GM18873 (cell line): ENCODE data around the gene UMODL1.
"Not testable (repeated sequence)": the region's sequence is repeated elsewhere in the genome, so short reads cannot be mapped to it uniquely, and the experiment has no call there.

ENCODE experiments used
- ATAC-seq: cut with Tn5 transposase; IDR thresholded peaks from one replicate; pipeline ENCODE4 v1.9.1; 2021; ENCODE audit warnings: mild to moderate bottlenecking, moderate library complexity, moderate number of reproducible peaks; ENCODE audit not compliant: unreplicated experiment, low FRiP score

UMODL1 gene

GRCh38 chr21:42059141-42059540 is 12.0 kb upstream of the UMODL1 start:
- ATAC-seq = no peak

- no peak for ATAC-seq
These were observed 11.4 kb upstream of the UMODL1 start for GRCh38 chr21:42059721-42060120.

- no peak for ATAC-seq
These were observed 11.0 kb upstream of the UMODL1 start for GRCh38 chr21:42060166-42060565.

GRCh38 chr21:42061195-42061985 is 9.7 kb upstream of the UMODL1 start:
- ATAC-seq = peak; percentile 33

- no peak for ATAC-seq
These were observed 9.2 kb upstream of the UMODL1 start for GRCh38 chr21:42061986-42062235.

- ATAC-seq = no peak
These were observed 8.7 kb upstream of the UMODL1 start for GRCh38 chr21:42062236-42063022.

GRCh38 chr21:42063191-42063570 is 7.9 kb upstream of the UMODL1 start:
- ATAC-seq = no peak

- ATAC-seq = peak; percentile 39
These were observed 7.3 kb upstream of the UMODL1 start for GRCh38 chr21:42063571-42064521.

- ATAC-seq = no peak
These were observed 4.6 kb upstream of the UMODL1 start for GRCh38 chr21:42066521-42066920.

- no peak for ATAC-seq
These were observed 3.4 kb upstream of the UMODL1 start for GRCh38 chr21:42067531-42068255.

GRCh38 chr21:42068256-42068545 is 2.9 kb upstream of the UMODL1 start:
- ATAC-seq = no peak

GRCh38 chr21:42068592-42068991 is 2.5 kb upstream of the UMODL1 start:
- no peak for ATAC-seq

- ATAC-seq = no peak
These were observed 1.8 kb upstream of the UMODL1 start for GRCh38 chr21:42069327-42069726.

GRCh38 chr21:42069843-42070242 is 1.3 kb upstream of the UMODL1 start:
- ATAC-seq = no peak

- ATAC-seq = no peak
These were observed 2.3 kb downstream of the UMODL1 start for GRCh38 chr21:42073145-42074099.

- ATAC-seq = no peak
These were observed 4.8 kb downstream of the UMODL1 start for GRCh38 chr21:42075686-42076471.

- ATAC-seq = peak; percentile 91
These were observed 6.6 kb downstream of the UMODL1 start for GRCh38 chr21:42077685-42078238.

- ATAC-seq = not testable (repeated sequence)
These were observed 7.3 kb downstream of the UMODL1 start for GRCh38 chr21:42078247-42079007.
